K562 (cell line): ENCODE data around the gene NAPB.

Source experiments
- EZH2 ChIP-seq: IDR thresholded peaks from 2 replicates; pipeline ENCODE4 v1.6.1; 2012; ENCODE audit warnings: low read depth, mild to moderate bottlenecking, inconsistent platforms, low read length, borderline replicate concordance
- PHF8 ChIP-seq: fragments of 200-600 bp; sonication (generic); IDR thresholded peaks from 2 replicates; pipeline ENCODE4 v1.6.1; 2012; ENCODE audit warnings: mixed run types, mild to moderate bottlenecking, inconsistent platforms, low read length, moderate library complexity, borderline replicate concordance
- POLR2A ChIP-seq: fragments of 450-650 bp; conservative IDR thresholded peaks from 2 replicates; pipeline ENCODE4 v1.6.1; 2016
- POLR2AphosphoS5 ChIP-seq: IDR thresholded peaks from 2 replicates; pipeline ENCODE4 v1.6.1; 2011; ENCODE audit warnings: mild to moderate bottlenecking, low read depth, low read length, moderate library complexity; ENCODE audit not compliant: control insufficient read depth, insufficient read depth
- RFX5 ChIP-seq: IDR thresholded peaks from 2 replicates; pipeline ENCODE4 v1.6.1; 2011; ENCODE audit warnings: low read depth, mild to moderate bottlenecking, improper control_type of control experiment, low read length
- SMAD3 ChIP-seq: fragments of 450-650 bp; formaldehyde crosslinking; conservative IDR thresholded peaks from 2 replicates; pipeline ENCODE4 v1.4.0; 2020; ENCODE audit warnings: mild to moderate bottlenecking
- SPI1 ChIP-seq: IDR thresholded peaks from 2 replicates; pipeline ENCODE4 v1.6.1; 2011; ENCODE audit warnings: low read depth, low read length, control low read depth, borderline replicate concordance
- XRCC4 ChIP-seq: IDR thresholded peaks from one replicate; pipeline ENCODE4 v1.6.1; 2011; ENCODE audit not compliant: insufficient read depth, insufficient read length; ENCODE audit errors: extremely low read depth
- ZNF79 ChIP-seq: fragments of 250-450 bp; sonication (Bioruptor Pico); IDR thresholded peaks from 2 replicates; pipeline ENCODE4 v1.4.0; 2020; ENCODE audit warnings: low read depth, mild to moderate bottlenecking, moderate library complexity
- TF ChIP-seq, protein P1 (sequence below), 3 experiments: IDR thresholded peaks in 2 of 3; conservative IDR thresholded peaks in 1 of 3; 2 replicates each; pipeline ENCODE4 v1.5.1; 2011 to 2012; ENCODE audit warnings: low read length in 3 of 3, mild to moderate bottlenecking in 3 of 3, control low read depth in 2 of 3, improper control_type of control experiment in 1 of 3, inconsistent platforms in 1 of 3, low read depth in 1 of 3, mixed read lengths in 1 of 3, moderate library complexity in 1 of 3; ENCODE audit not compliant: insufficient read depth in 2 of 3
- TF ChIP-seq, protein P2 (sequence below): fragments of 450-650 bp; IDR thresholded peaks from 2 replicates; pipeline ENCODE4 v1.6.1; 2016; ENCODE audit warnings: low read depth
- TF ChIP-seq, protein P3 (sequence below): fragments of 250-450 bp; sonication (Bioruptor Pico); IDR thresholded peaks from 2 replicates; pipeline ENCODE4 v1.8.0; 2021; ENCODE audit warnings: moderate library complexity, mild to moderate bottlenecking, inconsistent platforms

DNA sequence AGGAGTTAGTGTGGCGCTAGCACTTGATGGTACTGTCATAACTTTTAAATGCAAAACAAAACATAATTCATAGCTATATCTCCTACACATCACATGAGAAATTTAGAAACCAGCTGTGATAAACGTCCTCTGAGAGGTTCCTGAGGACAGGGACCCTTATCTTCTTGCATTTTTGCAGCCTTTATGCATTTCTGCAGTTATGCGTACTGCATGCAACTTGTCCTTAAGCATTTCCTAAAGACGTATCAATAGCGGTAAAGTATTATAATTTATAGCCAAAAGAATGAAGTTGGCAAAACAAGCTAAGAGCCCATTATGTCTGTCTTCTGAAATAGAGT, 1.7 kb downstream of the NAPB start:
- no peak for TF ChIP-seq EZH2
- no peak for TF ChIP-seq SMAD3 (CRISPR knock-in tag)
- no peak for TF ChIP-seq XRCC4
- TF ChIP-seq, protein P1, sequence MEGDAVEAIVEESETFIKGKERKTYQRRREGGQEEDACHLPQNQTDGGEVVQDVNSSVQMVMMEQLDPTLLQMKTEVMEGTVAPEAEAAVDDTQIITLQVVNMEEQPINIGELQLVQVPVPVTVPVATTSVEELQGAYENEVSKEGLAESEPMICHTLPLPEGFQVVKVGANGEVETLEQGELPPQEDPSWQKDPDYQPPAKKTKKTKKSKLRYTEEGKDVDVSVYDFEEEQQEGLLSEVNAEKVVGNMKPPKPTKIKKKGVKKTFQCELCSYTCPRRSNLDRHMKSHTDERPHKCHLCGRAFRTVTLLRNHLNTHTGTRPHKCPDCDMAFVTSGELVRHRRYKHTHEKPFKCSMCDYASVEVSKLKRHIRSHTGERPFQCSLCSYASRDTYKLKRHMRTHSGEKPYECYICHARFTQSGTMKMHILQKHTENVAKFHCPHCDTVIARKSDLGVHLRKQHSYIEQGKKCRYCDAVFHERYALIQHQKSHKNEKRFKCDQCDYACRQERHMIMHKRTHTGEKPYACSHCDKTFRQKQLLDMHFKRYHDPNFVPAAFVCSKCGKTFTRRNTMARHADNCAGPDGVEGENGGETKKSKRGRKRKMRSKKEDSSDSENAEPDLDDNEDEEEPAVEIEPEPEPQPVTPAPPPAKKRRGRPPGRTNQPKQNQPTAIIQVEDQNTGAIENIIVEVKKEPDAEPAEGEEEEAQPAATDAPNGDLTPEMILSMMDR (IDR thresholded peaks at IDR 0.05 in 2 of 3, conservative IDR thresholded peaks at IDR 0.05 in 1 of 3; ENCODE audit: insufficient read depth in 2 of 3, low read depth in 1 of 3, low read length in 3 of 3) = no peak
- no peak for TF ChIP-seq ZNF79
- no peak for TF ChIP-seq PHF8
- TF ChIP-seq, protein P2, sequence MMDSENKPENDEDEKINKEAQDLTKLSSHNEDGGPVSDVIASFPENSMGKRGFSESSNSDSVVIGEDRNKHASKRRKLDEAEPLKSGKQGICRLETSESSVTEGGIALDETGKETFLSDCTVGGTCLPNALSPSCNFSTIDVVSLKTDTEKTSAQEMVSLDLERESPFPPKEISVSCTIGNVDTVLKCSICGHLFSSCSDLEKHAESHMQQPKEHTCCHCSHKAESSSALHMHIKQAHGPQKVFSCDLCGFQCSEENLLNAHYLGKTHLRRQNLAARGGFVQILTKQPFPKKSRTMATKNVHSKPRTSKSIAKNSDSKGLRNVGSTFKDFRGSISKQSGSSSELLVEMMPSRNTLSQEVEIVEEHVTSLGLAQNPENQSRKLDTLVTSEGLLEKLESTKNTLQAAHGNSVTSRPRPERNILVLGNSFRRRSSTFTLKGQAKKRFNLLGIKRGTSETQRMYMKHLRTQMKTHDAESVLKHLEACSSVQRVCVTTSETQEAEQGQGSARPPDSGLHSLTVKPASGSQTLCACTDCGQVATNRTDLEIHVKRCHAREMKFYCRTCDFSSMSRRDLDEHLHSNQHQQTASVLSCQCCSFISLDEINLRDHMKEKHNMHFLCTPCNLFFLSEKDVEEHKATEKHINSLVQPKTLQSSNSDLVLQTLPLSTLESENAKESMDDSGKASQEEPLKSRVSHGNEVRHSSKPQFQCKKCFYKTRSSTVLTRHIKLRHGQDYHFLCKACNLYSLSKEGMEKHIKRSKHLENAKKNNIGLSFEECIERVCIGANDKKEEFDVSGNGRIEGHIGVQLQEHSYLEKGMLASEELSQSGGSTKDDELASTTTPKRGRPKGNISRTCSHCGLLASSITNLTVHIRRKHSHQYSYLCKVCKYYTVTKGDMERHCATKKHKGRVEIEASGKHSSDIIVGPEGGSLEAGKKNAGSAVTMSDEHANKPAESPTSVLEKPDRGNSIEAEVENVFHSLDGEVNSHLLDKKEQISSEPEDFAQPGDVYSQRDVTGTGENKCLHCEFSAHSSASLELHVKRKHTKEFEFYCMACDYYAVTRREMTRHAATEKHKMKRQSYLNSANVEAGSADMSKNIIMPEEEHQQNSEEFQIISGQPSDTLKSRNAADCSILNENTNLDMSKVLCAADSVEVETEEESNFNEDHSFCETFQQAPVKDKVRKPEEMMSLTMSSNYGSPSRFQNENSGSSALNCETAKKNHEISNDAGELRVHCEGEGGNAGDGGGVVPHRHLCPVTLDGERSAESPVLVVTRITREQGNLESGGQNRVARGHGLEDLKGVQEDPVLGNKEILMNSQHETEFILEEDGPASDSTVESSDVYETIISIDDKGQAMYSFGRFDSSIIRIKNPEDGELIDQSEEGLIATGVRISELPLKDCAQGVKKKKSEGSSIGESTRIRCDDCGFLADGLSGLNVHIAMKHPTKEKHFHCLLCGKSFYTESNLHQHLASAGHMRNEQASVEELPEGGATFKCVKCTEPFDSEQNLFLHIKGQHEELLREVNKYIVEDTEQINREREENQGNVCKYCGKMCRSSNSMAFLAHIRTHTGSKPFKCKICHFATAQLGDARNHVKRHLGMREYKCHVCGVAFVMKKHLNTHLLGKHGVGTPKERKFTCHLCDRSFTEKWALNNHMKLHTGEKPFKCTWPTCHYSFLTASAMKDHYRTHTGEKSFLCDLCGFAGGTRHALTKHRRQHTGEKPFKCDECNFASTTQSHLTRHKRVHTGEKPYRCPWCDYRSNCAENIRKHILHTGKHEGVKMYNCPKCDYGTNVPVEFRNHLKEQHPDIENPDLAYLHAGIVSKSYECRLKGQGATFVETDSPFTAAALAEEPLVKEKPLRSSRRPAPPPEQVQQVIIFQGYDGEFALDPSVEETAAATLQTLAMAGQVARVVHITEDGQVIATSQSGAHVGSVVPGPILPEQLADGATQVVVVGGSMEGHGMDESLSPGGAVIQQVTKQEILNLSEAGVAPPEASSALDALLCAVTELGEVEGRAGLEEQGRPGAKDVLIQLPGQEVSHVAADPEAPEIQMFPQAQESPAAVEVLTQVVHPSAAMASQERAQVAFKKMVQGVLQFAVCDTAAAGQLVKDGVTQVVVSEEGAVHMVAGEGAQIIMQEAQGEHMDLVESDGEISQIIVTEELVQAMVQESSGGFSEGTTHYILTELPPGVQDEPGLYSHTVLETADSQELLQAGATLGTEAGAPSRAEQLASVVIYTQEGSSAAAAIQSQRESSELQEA = no peak
- TF ChIP-seq POLR2A = no peak
- TF ChIP-seq, protein P3, sequence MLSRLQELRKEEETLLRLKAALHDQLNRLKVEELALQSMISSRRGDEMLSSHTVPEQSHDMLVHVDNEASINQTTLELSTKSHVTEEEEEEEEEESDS (CRISPR knock-in tag) = no peak
- no peak for TF ChIP-seq SPI1
- no peak for TF ChIP-seq RFX5
- TF ChIP-seq POLR2AphosphoS5 = no peak
